NCI-H128 (cell line): ENCODE data around the gene ONECUT3.
"Not testable (repeated sequence)": the region's sequence is repeated elsewhere in the genome, so short reads cannot be mapped to it uniquely, and the experiment has no call there.

Source experiments
- DNase-seq: peaks from one replicate; lab custom pipeline; 2025; ENCODE audit not compliant: unreplicated experiment; lab: John Stamatoyannopoulos, UW

Gene ONECUT3

GRCh38 chr19:1752757-1753728 lies at the start of gene ONECUT3:
TSS of gene ONECUT3 (plus strand) at chr19:1753506. CDS start at chr19:1753663, 157 bp downstream.
- DNase-seq, result no peak

- DNase-seq, result no peak
Measured at GRCh38 chr19:1704339-1704738, 49.0 kb upstream of the ONECUT3 start.

- no peak for DNase-seq
Measured at GRCh38 chr19:1705367-1705766, 47.9 kb upstream of the ONECUT3 start.

GRCh38 chr19:1706646-1707045 lies 46.7 kb upstream of the ONECUT3 start:
- DNase-seq, result not testable (repeated sequence)

- no peak for DNase-seq
Measured at GRCh38 chr19:1707240-1707639, 46.1 kb upstream of the ONECUT3 start.

- DNase-seq, result no peak
Measured at GRCh38 chr19:1713170-1713569, 40.1 kb upstream of the ONECUT3 start.

- DNase-seq, result no peak
Measured at GRCh38 chr19:1715540-1715939, 37.8 kb upstream of the ONECUT3 start.

GRCh38 chr19:1717200-1717969 lies 35.9 kb upstream of the ONECUT3 start:
- DNase-seq, result no peak

GRCh38 chr19:1717970-1718264 lies 35.4 kb upstream of the ONECUT3 start:
- DNase-seq, result no peak

- DNase-seq, result no peak
Measured at GRCh38 chr19:1718420-1719291, 34.6 kb upstream of the ONECUT3 start.

GRCh38 chr19:1719519-1719918 lies 33.8 kb upstream of the ONECUT3 start:
- DNase-seq, result no peak

GRCh38 chr19:1720237-1720636 lies 33.1 kb upstream of the ONECUT3 start:
- no peak for DNase-seq

- DNase-seq, result no peak
Measured at GRCh38 chr19:1725100-1726064, 27.9 kb upstream of the ONECUT3 start.

- no peak for DNase-seq
Measured at GRCh38 chr19:1728816-1729567, 24.3 kb upstream of the ONECUT3 start.

- DNase-seq, result no peak
Measured at GRCh38 chr19:1729568-1729925, 23.8 kb upstream of the ONECUT3 start.

GRCh38 chr19:1730157-1730556 lies 23.1 kb upstream of the ONECUT3 start:
- no peak for DNase-seq

GRCh38 chr19:1734321-1734966 lies 18.9 kb upstream of the ONECUT3 start:
- no peak for DNase-seq

- no peak for DNase-seq
Measured at GRCh38 chr19:1736280-1736679, 17.0 kb upstream of the ONECUT3 start.

GRCh38 chr19:1736927-1737326 lies 16.4 kb upstream of the ONECUT3 start:
- DNase-seq, result no peak
